Uterus (tissue), 4 donors: ENCODE measurements around the gene LDHAL6B. TPM values are rescaled to one million over a fixed set of nuclear protein-coding genes. Genes with fewer than 3 reads are reported as not detected.

Experiments used
- DNase-seq, 2 donors: peaks; one replicate each; pipeline ENCODE4 v3.0.0-alpha.2; 2019 to 2020
- H3K27ac ChIP-seq, 2 donors: fragments of 200-600 bp; sonication (generic); 1 replicate in 1 of 2; 2 replicates in 1 of 2; pipeline ENCODE4 v1.5.1; 2016 to 2018
- H3K27me3 ChIP-seq, 2 donors: fragments of 200-600 bp; sonication (generic); one replicate each; pipeline ENCODE4 v1.5.1; 2018 to 2019; ENCODE audit warnings: control low read depth in 1 of 2
- H3K36me3 ChIP-seq, 2 donors: fragments of 200-600 bp; sonication (generic); one replicate each; pipeline ENCODE4 v1.5.1; 2019; ENCODE audit warnings: control low read depth in 1 of 2
- H3K4me1 ChIP-seq, 2 donors: fragments of 200-600 bp; sonication (generic); one replicate each; pipeline ENCODE4 v1.5.1; 2018 to 2019; ENCODE audit warnings: control low read depth in 1 of 2
- H3K4me3 ChIP-seq, 2 donors: fragments of 200-600 bp; sonication (generic); 1 replicate in 1 of 2; 2 replicates in 1 of 2; pipeline ENCODE4 v1.5.1; 2018 to 2019; ENCODE audit warnings: mild to moderate bottlenecking in 1 of 2
- H3K9me3 ChIP-seq, 2 donors: fragments of 200-600 bp; sonication (generic); one replicate each; pipeline ENCODE4 v1.5.1; 2019; ENCODE audit warnings: control low read depth in 1 of 2
- POLR2A ChIP-seq, 2 donors: fragments of 450-650 bp; IDR thresholded peaks; one replicate each; pipeline ENCODE4 v1.6.1; 2016; ENCODE audit warnings: antibody characterized with exemption in 2 of 2, mild to moderate bottlenecking in 1 of 2, moderate library complexity in 1 of 2
- intact Hi-C: fragments of 100-400 bp; cut with DNase I; formaldehyde crosslinking; loops from one replicate; pipeline ENCODE4 v1.15.1; 2023; ENCODE audit warnings: low total_unique reads
- total RNA-seq, 4 donors: library from RNA; depleted of rRNA in 3 of 4; stranded (reverse); fragments of >200 nt in 3 of 4; gene quantifications; one replicate each; pipeline versions ENCODE4 v1.1.0 to v1.2.4, GENCODE V29; 2014 to 2023
- TF ChIP-seq, protein P1 (sequence below), 4 experiments: fragments of 200-600 bp in 2 of 4; fragments of 450-650 bp in 2 of 4; sonication (generic) in 2 of 4; IDR thresholded peaks; one replicate each; pipeline ENCODE4 v1.5.1; 2016 to 2019; ENCODE audit warnings: antibody characterized with exemption in 4 of 4, mild to moderate bottlenecking in 2 of 4, moderate library complexity in 1 of 4
- donor health status: DM: yes; HTN: yes; CAD: no.

The LDHAL6B gene
- total RNA-seq, 4 donors from 2014 or later: not detected

DNA sequence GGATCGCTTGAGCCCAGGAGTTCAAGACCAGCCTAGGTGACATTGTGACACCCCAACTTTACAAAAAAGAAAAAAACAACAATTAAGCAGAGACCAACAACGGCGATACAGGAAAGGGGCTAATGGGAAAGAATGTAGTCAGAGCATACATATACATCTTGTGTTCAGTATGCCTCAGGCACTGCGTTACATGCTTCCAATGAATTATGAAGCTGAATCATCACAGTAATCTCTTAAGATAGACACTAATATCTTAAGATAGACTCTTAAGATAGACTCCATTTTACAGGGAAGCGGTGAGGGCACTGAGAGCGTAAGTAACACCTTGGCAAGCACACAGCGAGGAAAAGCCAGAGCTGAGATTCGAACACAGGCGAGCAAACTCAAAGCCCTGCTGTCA, 6.1 kb upstream of the LDHAL6B start:
- no peaks in the 10 kb centered on the region for H3K27me3 ChIP-seq
- no peaks in the 10 kb centered on the region for H3K4me1 ChIP-seq
- no peak overlapping the region for H3K4me3 ChIP-seq
- no peak for DNase-seq
- H3K9me3 ChIP-seq: no peaks in the 10 kb centered on the region
- H3K27ac ChIP-seq: peak overlapping the region in 1 of 2 donors; percentile 37
- intact Hi-C loops: no loop called here
- H3K36me3 ChIP-seq: no peaks in the 10 kb centered on the region
- no peak for TF ChIP-seq POLR2A (IDR thresholded peaks at IDR 0.05)
- TF ChIP-seq, protein P1, sequence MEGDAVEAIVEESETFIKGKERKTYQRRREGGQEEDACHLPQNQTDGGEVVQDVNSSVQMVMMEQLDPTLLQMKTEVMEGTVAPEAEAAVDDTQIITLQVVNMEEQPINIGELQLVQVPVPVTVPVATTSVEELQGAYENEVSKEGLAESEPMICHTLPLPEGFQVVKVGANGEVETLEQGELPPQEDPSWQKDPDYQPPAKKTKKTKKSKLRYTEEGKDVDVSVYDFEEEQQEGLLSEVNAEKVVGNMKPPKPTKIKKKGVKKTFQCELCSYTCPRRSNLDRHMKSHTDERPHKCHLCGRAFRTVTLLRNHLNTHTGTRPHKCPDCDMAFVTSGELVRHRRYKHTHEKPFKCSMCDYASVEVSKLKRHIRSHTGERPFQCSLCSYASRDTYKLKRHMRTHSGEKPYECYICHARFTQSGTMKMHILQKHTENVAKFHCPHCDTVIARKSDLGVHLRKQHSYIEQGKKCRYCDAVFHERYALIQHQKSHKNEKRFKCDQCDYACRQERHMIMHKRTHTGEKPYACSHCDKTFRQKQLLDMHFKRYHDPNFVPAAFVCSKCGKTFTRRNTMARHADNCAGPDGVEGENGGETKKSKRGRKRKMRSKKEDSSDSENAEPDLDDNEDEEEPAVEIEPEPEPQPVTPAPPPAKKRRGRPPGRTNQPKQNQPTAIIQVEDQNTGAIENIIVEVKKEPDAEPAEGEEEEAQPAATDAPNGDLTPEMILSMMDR (IDR thresholded peaks at IDR 0.05): no peak

DNA sequence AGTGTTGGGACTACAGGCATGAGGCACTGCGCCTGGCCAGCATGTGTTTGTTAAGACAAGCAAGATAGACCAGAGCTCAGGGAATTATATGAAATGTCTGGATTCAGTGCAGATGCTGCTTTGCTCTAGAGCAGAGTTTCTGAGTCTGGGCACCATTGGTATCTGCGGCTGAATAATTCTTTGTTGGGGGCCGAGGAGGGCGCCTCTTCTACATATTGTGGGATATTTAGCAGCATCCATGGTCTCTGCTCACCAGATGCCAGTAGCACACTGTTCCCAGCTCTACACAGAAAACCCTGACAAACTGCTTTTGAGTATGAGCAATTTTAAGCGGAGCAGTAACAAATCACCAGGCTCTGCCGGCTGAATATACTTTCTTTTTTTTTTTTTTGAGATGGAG, 3.6 kb upstream of the LDHAL6B start:
- H3K27ac ChIP-seq: no peak overlapping the region
- no peak overlapping the region for H3K4me3 ChIP-seq
- DNase-seq: no peak
- no peaks in the 10 kb centered on the region for H3K36me3 ChIP-seq
- no peaks in the 10 kb centered on the region for H3K9me3 ChIP-seq
- H3K27me3 ChIP-seq: no peaks in the 10 kb centered on the region
- TF ChIP-seq, protein P1 (IDR thresholded peaks at IDR 0.05): no peak
- TF ChIP-seq POLR2A (IDR thresholded peaks at IDR 0.05): no peak
- intact Hi-C loops: no loop called here
- H3K4me1 ChIP-seq: no peaks in the 10 kb centered on the region

DNA sequence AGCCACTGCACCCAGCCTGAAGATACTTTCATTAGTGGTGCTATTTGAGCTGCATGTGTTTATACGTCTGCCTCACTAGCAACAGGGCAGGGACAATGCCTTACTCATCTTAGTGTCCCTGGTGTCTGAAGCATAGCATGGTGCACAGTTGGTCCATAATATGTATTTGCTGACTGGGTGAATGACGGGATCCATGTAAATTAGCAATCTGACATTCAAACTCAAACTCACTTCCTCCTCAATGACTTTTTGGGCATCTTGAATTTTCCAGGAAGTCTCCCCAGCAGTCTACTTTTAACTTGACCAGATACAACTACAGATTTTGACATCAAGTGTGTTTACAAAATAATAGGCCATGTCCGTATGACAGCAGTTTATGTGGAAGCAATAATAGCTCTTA, 3.0 kb upstream of the LDHAL6B start:
- intact Hi-C loops: no loop called here
- DNase-seq: no peak
- TF ChIP-seq, protein P1 (IDR thresholded peaks at IDR 0.05): no peak
- TF ChIP-seq POLR2A (IDR thresholded peaks at IDR 0.05): no peak
- Histone ChIP-seq H3K9me3 (no peaks in the 10 kb centered on the region), H3K27ac (no peak overlapping the region), H3K4me1 (no peaks in the 10 kb centered on the region), H3K4me3 (no peak overlapping the region), H3K36me3 (no peaks in the 10 kb centered on the region), H3K27me3 (no peaks in the 10 kb centered on the region)

DNA sequence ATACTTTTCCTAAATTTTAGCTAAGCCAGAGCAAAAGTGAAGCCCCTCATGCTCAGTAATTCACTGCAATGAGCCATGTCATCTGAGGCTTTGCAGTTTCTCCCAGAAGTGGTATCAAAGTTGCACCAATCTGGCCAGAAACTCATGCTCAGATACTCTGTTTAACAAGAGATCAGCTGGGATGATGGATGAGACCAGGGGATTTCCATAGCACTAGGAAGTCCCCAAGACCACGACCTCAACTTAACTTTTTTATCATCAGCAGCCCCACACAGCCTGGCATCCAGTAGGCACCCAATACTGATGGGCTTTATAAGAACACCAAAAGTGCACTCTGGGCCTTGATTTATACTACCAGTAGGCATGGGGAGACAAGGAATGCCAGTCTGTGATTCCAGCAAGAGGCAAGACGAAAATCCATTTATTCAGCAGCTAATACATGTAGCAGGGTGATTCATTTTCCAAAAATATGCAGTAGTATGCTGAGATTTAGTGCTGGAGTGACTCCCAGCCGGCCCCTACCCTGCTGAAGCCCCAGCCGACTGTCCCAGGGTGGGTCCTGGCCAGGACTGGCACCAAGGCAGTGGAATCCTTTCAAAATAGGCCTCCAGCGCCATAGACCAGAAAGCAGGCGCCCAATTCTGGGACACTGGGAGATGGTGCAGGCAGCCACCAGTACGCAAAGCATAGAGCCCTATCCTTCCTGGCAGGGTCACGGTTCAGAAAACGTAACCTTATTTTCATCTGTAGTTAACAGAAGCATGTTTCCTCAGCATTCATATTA, 612 bp upstream of the LDHAL6B start:
- Histone ChIP-seq H3K4me3 (no peak overlapping the region), H3K4me1 (no peaks in the 10 kb centered on the region), H3K9me3 (no peaks in the 10 kb centered on the region), H3K36me3 (no peaks in the 10 kb centered on the region), H3K27me3 (no peaks in the 10 kb centered on the region), H3K27ac (no peak overlapping the region)
- DNase-seq: no peak
- intact Hi-C loops: no loop called here
- TF ChIP-seq, protein P1 (IDR thresholded peaks at IDR 0.05): no peak
- no peak for TF ChIP-seq POLR2A (IDR thresholded peaks at IDR 0.05)

DNA sequence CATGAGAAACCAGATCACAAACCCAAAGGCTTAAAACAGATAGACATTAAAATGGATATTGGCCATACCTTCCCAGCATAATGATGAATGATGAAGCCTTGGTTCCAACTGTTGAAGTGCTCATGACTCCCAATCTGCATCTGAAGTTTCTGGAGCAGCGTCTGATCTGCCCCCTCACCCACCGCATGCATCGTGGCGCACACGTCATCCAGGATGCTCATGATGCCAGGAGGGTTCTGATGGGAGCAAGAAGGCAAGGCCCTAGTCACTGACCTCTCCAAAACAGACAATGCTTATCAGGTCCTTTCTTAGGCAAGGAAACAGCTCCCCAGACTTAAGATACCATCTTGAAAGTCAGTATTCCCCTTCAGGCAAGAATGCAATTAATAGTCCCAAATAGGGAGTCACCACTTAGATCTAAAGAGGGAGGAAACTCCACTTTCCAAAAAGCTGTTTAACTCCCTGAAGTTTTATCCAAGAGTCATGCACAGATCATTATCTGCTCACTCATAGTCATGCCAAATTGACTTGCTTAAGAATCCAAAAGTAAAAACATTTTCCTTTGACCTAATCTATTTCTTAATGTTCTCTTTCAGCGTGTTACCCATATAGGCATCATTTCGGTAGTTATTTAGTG, 2.1 kb downstream of the LDHAL6B start:
- TF ChIP-seq, protein P1 (IDR thresholded peaks at IDR 0.05): peak in 1 of 4 experiments; percentile 18
- TF ChIP-seq POLR2A (IDR thresholded peaks at IDR 0.05): no peak
- intact Hi-C loops: no loop called here

More for the DNA sequence above, 2.1 kb downstream of the LDHAL6B start:
- no peak overlapping the region for H3K4me3 ChIP-seq
- no peaks in the 10 kb centered on the region for H3K9me3 ChIP-seq
- H3K27ac ChIP-seq: peak overlapping the region; percentile 20 to 22
- no peaks in the 10 kb centered on the region for H3K4me1 ChIP-seq
- DNase-seq: no peak
- no peaks in the 10 kb centered on the region for H3K36me3 ChIP-seq
- H3K27me3 ChIP-seq: no peaks in the 10 kb centered on the region
